ENCODE data around the gene TMX3. TPM values are rescaled to one million over a fixed set of nuclear protein-coding genes. Genes with fewer than 3 reads are reported as not detected.

The TMX3 gene
- total and polyA plus RNA-seq, 2 donors (not counting 1 experiment from before 2014, with no cell fraction given) = 107 TPM

- TF ChIP-seq EZH2 (IDR thresholded peaks at IDR 0.05; ENCODE audit: low read length, missing control alignments) = no peak
- TF ChIP-seq, protein P1, sequence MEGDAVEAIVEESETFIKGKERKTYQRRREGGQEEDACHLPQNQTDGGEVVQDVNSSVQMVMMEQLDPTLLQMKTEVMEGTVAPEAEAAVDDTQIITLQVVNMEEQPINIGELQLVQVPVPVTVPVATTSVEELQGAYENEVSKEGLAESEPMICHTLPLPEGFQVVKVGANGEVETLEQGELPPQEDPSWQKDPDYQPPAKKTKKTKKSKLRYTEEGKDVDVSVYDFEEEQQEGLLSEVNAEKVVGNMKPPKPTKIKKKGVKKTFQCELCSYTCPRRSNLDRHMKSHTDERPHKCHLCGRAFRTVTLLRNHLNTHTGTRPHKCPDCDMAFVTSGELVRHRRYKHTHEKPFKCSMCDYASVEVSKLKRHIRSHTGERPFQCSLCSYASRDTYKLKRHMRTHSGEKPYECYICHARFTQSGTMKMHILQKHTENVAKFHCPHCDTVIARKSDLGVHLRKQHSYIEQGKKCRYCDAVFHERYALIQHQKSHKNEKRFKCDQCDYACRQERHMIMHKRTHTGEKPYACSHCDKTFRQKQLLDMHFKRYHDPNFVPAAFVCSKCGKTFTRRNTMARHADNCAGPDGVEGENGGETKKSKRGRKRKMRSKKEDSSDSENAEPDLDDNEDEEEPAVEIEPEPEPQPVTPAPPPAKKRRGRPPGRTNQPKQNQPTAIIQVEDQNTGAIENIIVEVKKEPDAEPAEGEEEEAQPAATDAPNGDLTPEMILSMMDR (conservative IDR thresholded peaks at IDR 0.05 in 1 of 2, IDR thresholded peaks at IDR 0.05 in 1 of 2; ENCODE audit: low read depth in 1 of 2, low read length in 2 of 2) = no peak
- Histone ChIP-seq H3K9me3 (ENCODE audit: control insufficient read depth, insufficient read depth, low read depth, low read length) (no peaks in the 10 kb centered on the region), H3K9ac (ENCODE audit: insufficient read depth, low read length) (no peak overlapping the region), H3K4me3 (replicated peaks in 1 of 4; ENCODE audit: control extremely low read depth in 1 of 4, insufficient read depth in 1 of 4, low read depth in 3 of 4, low read length in 4 of 4) (no peak overlapping the region), H3K4me2 (ENCODE audit: extremely low read depth, insufficient read depth, low read length) (no peak overlapping the region), H3K36me3 (ENCODE audit: control insufficient read depth, insufficient read depth, low read length) (no peaks in the 10 kb centered on the region), H2AFZ (ENCODE audit: low read length) (no peak overlapping the region), H3K79me2 (ENCODE audit: control insufficient read depth, insufficient read depth, low read length) (no peaks in the 10 kb centered on the region), H3K27ac (ENCODE audit: insufficient read depth, low read length) (no peak overlapping the region), H3K4me1 (ENCODE audit: control insufficient read depth, extremely low read depth, insufficient read depth, low read length) (no peaks in the 10 kb centered on the region), H3K27me3 (ENCODE audit: control insufficient read depth, insufficient read depth, low read length) (no peaks in the 10 kb centered on the region), H4K20me1 (ENCODE audit: control insufficient read depth, extremely low read depth, insufficient read depth, low read length) (no peaks in the 10 kb centered on the region)
- peak; percentile 4 to 29 for DNase-seq (ENCODE audit: low read depth in 2 of 2)
Observed at GRCh38 chr18:68740966-68741365, 26.1 kb upstream of the TMX3 start.

GRCh38 chr18:68739462-68739861 lies 24.6 kb upstream of the TMX3 start:
- H4K20me1 ChIP-seq (ENCODE audit: control insufficient read depth, extremely low read depth, insufficient read depth, low read length) = no peaks in the 10 kb centered on the region
- no peaks in the 10 kb centered on the region for H3K4me1 ChIP-seq (ENCODE audit: control insufficient read depth, extremely low read depth, insufficient read depth, low read length)
- no peak overlapping the region for H3K27ac ChIP-seq (ENCODE audit: insufficient read depth, low read length)
- no peaks in the 10 kb centered on the region for H3K9me3 ChIP-seq (ENCODE audit: control insufficient read depth, insufficient read depth, low read depth, low read length)
- no peak overlapping the region for H3K4me2 ChIP-seq (ENCODE audit: extremely low read depth, insufficient read depth, low read length)
- no peaks in the 10 kb centered on the region for H3K36me3 ChIP-seq (ENCODE audit: control insufficient read depth, insufficient read depth, low read length)
- no peaks in the 10 kb centered on the region for H3K79me2 ChIP-seq (ENCODE audit: control insufficient read depth, insufficient read depth, low read length)
- no peak overlapping the region for H2AFZ ChIP-seq (ENCODE audit: low read length)
- H3K4me3 ChIP-seq (replicated peaks in 1 of 4; ENCODE audit: control extremely low read depth in 1 of 4, insufficient read depth in 1 of 4, low read depth in 3 of 4, low read length in 4 of 4) = no peak overlapping the region
- no peak for DNase-seq (ENCODE audit: low read depth in 2 of 2)
- no peak overlapping the region for H3K9ac ChIP-seq (ENCODE audit: insufficient read depth, low read length)
- TF ChIP-seq EZH2 (IDR thresholded peaks at IDR 0.05; ENCODE audit: low read length, missing control alignments) = no peak
- TF ChIP-seq, protein P1 (conservative IDR thresholded peaks at IDR 0.05 in 1 of 2, IDR thresholded peaks at IDR 0.05 in 1 of 2; ENCODE audit: low read depth in 1 of 2, low read length in 2 of 2) = no peak
- H3K27me3 ChIP-seq (ENCODE audit: control insufficient read depth, insufficient read depth, low read length) = no peaks in the 10 kb centered on the region

- Histone ChIP-seq H3K9me3 (ENCODE audit: control insufficient read depth, insufficient read depth, low read depth, low read length) (no peaks in the 10 kb centered on the region), H3K4me1 (ENCODE audit: control insufficient read depth, extremely low read depth, insufficient read depth, low read length) (no peaks in the 10 kb centered on the region), H3K4me3 (replicated peaks in 1 of 4; ENCODE audit: control extremely low read depth in 1 of 4, insufficient read depth in 1 of 4, low read depth in 3 of 4, low read length in 4 of 4) (no peak overlapping the region), H3K27ac (ENCODE audit: insufficient read depth, low read length) (no peak overlapping the region), H3K36me3 (ENCODE audit: control insufficient read depth, insufficient read depth, low read length) (no peaks in the 10 kb centered on the region), H3K27me3 (ENCODE audit: control insufficient read depth, insufficient read depth, low read length) (no peaks in the 10 kb centered on the region), H2AFZ (ENCODE audit: low read length) (no peak overlapping the region), H3K79me2 (ENCODE audit: control insufficient read depth, insufficient read depth, low read length) (no peaks in the 10 kb centered on the region), H3K9ac (ENCODE audit: insufficient read depth, low read length) (no peak overlapping the region), H4K20me1 (ENCODE audit: control insufficient read depth, extremely low read depth, insufficient read depth, low read length) (no peaks in the 10 kb centered on the region), H3K4me2 (ENCODE audit: extremely low read depth, insufficient read depth, low read length) (no peak overlapping the region)
- TF ChIP-seq EZH2 (IDR thresholded peaks at IDR 0.05; ENCODE audit: low read length, missing control alignments) = no peak
- TF ChIP-seq, protein P1 (conservative IDR thresholded peaks at IDR 0.05 in 1 of 2, IDR thresholded peaks at IDR 0.05 in 1 of 2; ENCODE audit: low read depth in 1 of 2, low read length in 2 of 2) = no peak
- DNase-seq (ENCODE audit: low read depth in 2 of 2) = no peak
Observed at GRCh38 chr18:68738564-68738963, 23.7 kb upstream of the TMX3 start.

Measured in fibroblast of lung (primary cell).